ENCODE results near the gene ANKRD22. TPM values are rescaled to one million over a fixed set of nuclear protein-coding genes. Genes with fewer than 3 reads are reported as not detected.

ANKRD22 gene
- total RNA-seq, 1 donor from 2014 or later, result not detected

- FAIRE-seq (no peak), DNase-seq (ENCODE audit: low read depth) (no peak)
- no peak overlapping the region for H3K4me2 ChIP-seq (ENCODE audit: low read length)
- no peaks in the 10 kb centered on the region for H3K27me3 ChIP-seq (ENCODE audit: insufficient read depth, low read length)
- H4K20me1 ChIP-seq (ENCODE audit: insufficient read depth, low read length), result no peaks in the 10 kb centered on the region
- Mint-ChIP-seq H3K4me1 (ENCODE audit: low read depth, unreplicated experiment) (peaks cover 5% of the 10 kb centered on the region), H3K27me3 (ENCODE audit: low read depth, unreplicated experiment) (peaks cover 9% of the 10 kb centered on the region), H3K4me3 (ENCODE audit: unreplicated experiment) (no peak overlapping the region), H3K36me3 (ENCODE audit: low read depth, unreplicated experiment) (no peaks in the 10 kb centered on the region), H3K9me3 (ENCODE audit: unreplicated experiment) (no peaks in the 10 kb centered on the region), H3K27ac (ENCODE audit: unreplicated experiment) (no peak overlapping the region)
- peaks cover 11% of the 10 kb centered on the region for H3K79me2 ChIP-seq (ENCODE audit: insufficient read depth, low read length)
- no peaks in the 10 kb centered on the region for H3K9me3 ChIP-seq (ENCODE audit: insufficient read depth, low read depth, low read length)
- H3K27ac ChIP-seq (ENCODE audit: low read depth, low read length), result no peak overlapping the region
- peaks cover 17% of the 10 kb centered on the region for H3K4me1 ChIP-seq (ENCODE audit: insufficient read depth, low read length)
- no peak overlapping the region for H3K4me3 ChIP-seq (ENCODE audit: insufficient read depth, low read depth, low read length)
- H2AFZ ChIP-seq (ENCODE audit: low read depth, low read length), result no peak overlapping the region
- TF ChIP-seq EZH2 (IDR thresholded peaks at IDR 0.05; ENCODE audit: insufficient read depth, low read length) (no peak), CTCF (IDR thresholded peaks at IDR 0.05; ENCODE audit: insufficient read depth, low read depth, low read length) (no peak)
- no peak overlapping the region for H3K9ac ChIP-seq (ENCODE audit: low read length)
- H3K36me3 ChIP-seq (ENCODE audit: insufficient read depth, low read length), result no peaks in the 10 kb centered on the region
Observed at GRCh38 chr10:88877298-88877697, 25.7 kb upstream of the ANKRD22 start.

- H3K4me3 ChIP-seq (ENCODE audit: insufficient read depth, low read depth, low read length), result no peak overlapping the region
- H3K36me3 Mint-ChIP-seq (ENCODE audit: low read depth, unreplicated experiment), result no peaks in the 10 kb centered on the region
- H3K36me3 ChIP-seq (ENCODE audit: insufficient read depth, low read length), result no peaks in the 10 kb centered on the region
- H3K4me3 Mint-ChIP-seq (ENCODE audit: unreplicated experiment), result no peak overlapping the region
- no peaks in the 10 kb centered on the region for H3K79me2 ChIP-seq (ENCODE audit: insufficient read depth, low read length)
- TF ChIP-seq CTCF (IDR thresholded peaks at IDR 0.05; ENCODE audit: insufficient read depth, low read depth, low read length) (no peak), EZH2 (IDR thresholded peaks at IDR 0.05; ENCODE audit: insufficient read depth, low read length) (no peak)
- H3K9ac ChIP-seq (ENCODE audit: low read length), result no peak overlapping the region
- no peak overlapping the region for H3K4me2 ChIP-seq (ENCODE audit: low read length)
- H3K27ac Mint-ChIP-seq (ENCODE audit: unreplicated experiment), result no peak overlapping the region
- peaks cover 4% of the 10 kb centered on the region for H3K4me1 ChIP-seq (ENCODE audit: insufficient read depth, low read length)
- H4K20me1 ChIP-seq (ENCODE audit: insufficient read depth, low read length), result no peaks in the 10 kb centered on the region
- H3K9me3 ChIP-seq (ENCODE audit: insufficient read depth, low read depth, low read length), result no peaks in the 10 kb centered on the region
- H3K4me1 Mint-ChIP-seq (ENCODE audit: low read depth, unreplicated experiment), result no peaks in the 10 kb centered on the region
- no peaks in the 10 kb centered on the region for H3K27me3 ChIP-seq (ENCODE audit: insufficient read depth, low read length)
- peaks cover 9% of the 10 kb centered on the region for H3K27me3 Mint-ChIP-seq (ENCODE audit: low read depth, unreplicated experiment)
- DNase-seq (ENCODE audit: low read depth), result no peak
- H3K9me3 Mint-ChIP-seq (ENCODE audit: unreplicated experiment), result no peaks in the 10 kb centered on the region
- no peak overlapping the region for H3K27ac ChIP-seq (ENCODE audit: low read depth, low read length)
- no peak overlapping the region for H2AFZ ChIP-seq (ENCODE audit: low read depth, low read length)
- FAIRE-seq, result no peak
Observed at GRCh38 chr10:88875081-88875480, 23.4 kb upstream of the ANKRD22 start.

GRCh38 chr10:88874281-88874680, 22.6 kb upstream of the ANKRD22 start:
- Histone ChIP-seq H3K79me2 (ENCODE audit: insufficient read depth, low read length) (no peaks in the 10 kb centered on the region), H3K36me3 (ENCODE audit: insufficient read depth, low read length) (no peaks in the 10 kb centered on the region), H3K27me3 (ENCODE audit: insufficient read depth, low read length) (no peaks in the 10 kb centered on the region), H3K4me1 (ENCODE audit: insufficient read depth, low read length) (no peaks in the 10 kb centered on the region), H3K4me3 (ENCODE audit: insufficient read depth, low read depth, low read length) (no peak overlapping the region), H3K27ac (ENCODE audit: low read depth, low read length) (no peak overlapping the region), H3K9ac (ENCODE audit: low read length) (no peak overlapping the region), H2AFZ (ENCODE audit: low read depth, low read length) (no peak overlapping the region), H3K4me2 (ENCODE audit: low read length) (no peak overlapping the region), H3K9me3 (ENCODE audit: insufficient read depth, low read depth, low read length) (no peaks in the 10 kb centered on the region), H4K20me1 (ENCODE audit: insufficient read depth, low read length) (no peaks in the 10 kb centered on the region)
- Mint-ChIP-seq H3K4me1 (ENCODE audit: low read depth, unreplicated experiment) (no peaks in the 10 kb centered on the region), H3K36me3 (ENCODE audit: low read depth, unreplicated experiment) (no peaks in the 10 kb centered on the region), H3K4me3 (ENCODE audit: unreplicated experiment) (no peak overlapping the region), H3K9me3 (ENCODE audit: unreplicated experiment) (no peaks in the 10 kb centered on the region), H3K27ac (ENCODE audit: unreplicated experiment) (no peak overlapping the region), H3K27me3 (ENCODE audit: low read depth, unreplicated experiment) (peaks cover 9% of the 10 kb centered on the region)
- FAIRE-seq, result no peak
- no peak for TF ChIP-seq EZH2 (IDR thresholded peaks at IDR 0.05; ENCODE audit: insufficient read depth, low read length)
- no peak for TF ChIP-seq CTCF (IDR thresholded peaks at IDR 0.05; ENCODE audit: insufficient read depth, low read depth, low read length)
- no peak for DNase-seq (ENCODE audit: low read depth)
